HPDE6-E6E7 (cell line): Measurements from ENCODE around the gene MAN2A2.
"Not testable (repeated sequence)": the region's sequence is repeated elsewhere in the genome, so short reads cannot be mapped to it uniquely, and the experiment has no call there.

ENCODE experiments used
- DNase-seq: peaks from one replicate; pipeline ENCODE4 v3.0.0; 2011; ENCODE audit warnings: missing footprints; ENCODE audit errors: extremely low spot score

Gene MAN2A2

GRCh38 chr15:90883976-90884718, 19.0 kb upstream of the MAN2A2 start, which contains the start of gene FES:
Gene FES, plus strand, starts transcription at chr15:90884504. Its CDS starts 542 bp downstream, at chr15:90885046.
- no peak for DNase-seq

- no peak for DNase-seq
These were observed 18.2 kb upstream of the MAN2A2 start for GRCh38 chr15:90884719-90885431.

GRCh38 chr15:90885432-90886290, 17.4 kb upstream of the MAN2A2 start:
- no peak for DNase-seq

GRCh38 chr15:90886291-90886614, 16.8 kb upstream of the MAN2A2 start:
- DNase-seq: no peak

DNA sequence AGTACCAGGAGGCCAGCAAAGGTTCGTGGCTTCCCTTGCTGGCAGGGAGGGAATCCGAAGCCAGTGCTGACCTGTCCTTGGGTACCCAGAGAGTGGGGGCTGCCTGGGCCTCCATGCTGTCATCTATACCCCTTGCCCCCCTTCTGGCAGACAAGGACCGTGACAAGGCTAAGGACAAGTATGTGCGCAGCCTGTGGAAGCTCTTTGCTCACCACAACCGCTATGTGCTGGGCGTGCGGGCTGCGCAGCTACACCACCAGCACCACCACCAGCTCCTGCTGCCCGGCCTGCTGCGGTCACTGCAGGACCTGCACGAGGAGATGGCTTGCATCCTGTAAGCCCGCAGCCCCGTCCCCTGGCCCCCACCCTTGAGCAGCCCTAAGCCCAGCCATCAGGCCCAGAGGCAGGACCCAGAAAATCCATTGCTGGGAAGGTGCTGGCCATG, 16.0 kb upstream of the MAN2A2 start:
- DNase-seq: no peak

GRCh38 chr15:90889313-90889730, 13.8 kb upstream of the MAN2A2 start:
- no peak for DNase-seq

GRCh38 chr15:90889736-90890456, 13.2 kb upstream of the MAN2A2 start:
- no peak for DNase-seq

DNA sequence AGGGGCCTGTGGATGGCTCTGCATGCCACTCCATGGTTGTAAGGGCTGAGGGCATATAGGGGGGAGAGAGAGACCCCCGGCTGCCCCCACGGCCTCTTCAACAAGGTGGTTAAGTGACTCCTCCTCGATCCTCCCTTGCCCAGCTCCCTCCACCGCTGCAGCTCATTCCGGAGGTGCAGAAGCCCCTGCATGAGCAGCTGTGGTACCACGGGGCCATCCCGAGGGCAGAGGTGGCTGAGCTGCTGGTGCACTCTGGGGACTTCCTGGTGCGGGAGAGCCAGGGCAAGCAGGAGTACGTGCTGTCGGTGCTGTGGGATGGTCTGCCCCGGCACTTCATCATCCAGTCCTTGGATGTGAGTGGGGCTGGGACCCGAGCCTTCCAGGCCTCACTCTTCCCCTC, 12.3 kb upstream of the MAN2A2 start:
- no peak for DNase-seq

DNA sequence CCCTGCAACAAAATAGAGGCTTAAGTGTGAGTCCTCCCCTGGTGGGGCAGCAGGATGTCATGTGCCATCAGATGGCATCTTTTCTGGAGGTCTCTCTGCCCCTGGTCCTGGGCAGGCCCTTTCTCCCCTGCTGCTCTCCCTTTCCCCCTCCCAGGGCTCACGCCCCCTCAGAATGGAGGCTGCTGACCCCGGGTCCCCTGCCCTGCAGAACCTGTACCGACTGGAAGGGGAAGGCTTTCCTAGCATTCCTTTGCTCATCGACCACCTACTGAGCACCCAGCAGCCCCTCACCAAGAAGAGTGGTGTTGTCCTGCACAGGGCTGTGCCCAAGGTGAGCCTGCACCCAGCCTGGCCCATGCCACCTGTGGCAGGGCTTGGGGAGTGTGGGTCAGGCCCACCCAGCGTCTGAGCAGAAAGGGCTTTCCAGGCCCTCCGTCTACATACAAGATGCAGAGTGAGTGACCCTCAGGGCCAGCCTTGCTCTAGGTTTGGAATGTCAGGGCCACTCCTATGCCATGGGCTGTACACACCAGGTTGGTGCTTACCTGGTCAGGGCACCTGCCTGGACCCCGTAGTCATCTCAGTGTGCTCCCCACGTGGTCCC, 11.7 kb upstream of the MAN2A2 start:
- DNase-seq: no peak

- no peak for DNase-seq
These were observed 11.1 kb upstream of the MAN2A2 start for GRCh38 chr15:90892023-90892422.

DNA sequence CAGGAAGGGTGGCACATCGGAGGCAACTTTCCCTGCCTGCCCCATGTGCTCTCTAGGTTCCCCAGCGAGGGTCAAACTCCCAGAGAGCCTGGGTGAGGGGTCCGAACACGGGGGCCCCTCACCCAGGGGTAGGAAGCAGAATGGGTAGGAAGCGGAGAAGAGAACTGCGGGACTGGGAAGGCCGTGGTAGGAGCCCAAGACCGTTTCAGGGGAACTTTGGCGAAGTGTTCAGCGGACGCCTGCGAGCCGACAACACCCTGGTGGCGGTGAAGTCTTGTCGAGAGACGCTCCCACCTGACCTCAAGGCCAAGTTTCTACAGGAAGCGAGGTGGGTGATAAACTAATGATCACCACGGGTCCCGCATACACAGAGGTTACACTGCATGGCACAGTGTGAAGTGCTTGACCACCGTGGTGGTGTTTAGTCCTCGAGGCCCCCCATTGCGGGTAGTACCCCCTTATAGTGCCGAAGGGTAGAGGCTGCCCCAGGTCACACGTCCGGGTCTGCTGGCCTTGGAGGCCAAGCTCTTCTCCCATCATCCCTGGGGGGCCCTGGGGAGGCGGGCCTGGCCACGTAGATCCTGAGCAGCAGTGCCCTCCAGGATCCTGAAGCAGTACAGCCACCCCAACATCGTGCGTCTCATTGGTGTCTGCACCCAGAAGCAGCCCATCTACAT, 10.5 kb upstream of the MAN2A2 start:
- no peak for DNase-seq

- no peak for DNase-seq
These were observed 9.7 kb upstream of the MAN2A2 start for GRCh38 chr15:90893175-90894090.

DNA sequence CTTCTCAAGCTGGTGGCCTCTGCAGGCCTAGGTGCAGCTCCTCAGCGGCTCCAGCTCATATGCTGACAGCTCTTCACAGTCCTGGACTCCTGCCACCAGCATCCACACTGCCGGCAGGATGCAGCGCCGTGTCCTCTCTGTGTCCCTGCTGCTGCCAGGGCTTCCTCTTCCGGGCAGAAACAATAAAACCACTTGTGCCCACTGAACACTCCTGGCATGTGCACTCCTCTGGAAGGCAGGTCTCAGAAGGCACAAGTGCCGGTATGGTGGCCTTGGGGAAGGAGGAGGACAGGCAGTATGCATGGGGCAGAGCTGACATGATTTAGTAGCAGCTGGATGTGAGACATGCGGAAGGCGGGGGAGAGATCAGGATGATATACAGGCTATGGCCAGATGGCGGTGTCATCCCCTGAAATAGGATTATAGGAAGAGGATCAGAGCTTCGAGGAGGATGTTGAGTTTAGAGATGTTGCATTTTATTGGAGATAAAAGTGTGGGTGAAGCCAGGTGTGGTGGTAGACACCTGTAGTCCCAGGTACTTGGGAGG, 7.5 kb upstream of the MAN2A2 start:
- DNase-seq: no peak

DNA sequence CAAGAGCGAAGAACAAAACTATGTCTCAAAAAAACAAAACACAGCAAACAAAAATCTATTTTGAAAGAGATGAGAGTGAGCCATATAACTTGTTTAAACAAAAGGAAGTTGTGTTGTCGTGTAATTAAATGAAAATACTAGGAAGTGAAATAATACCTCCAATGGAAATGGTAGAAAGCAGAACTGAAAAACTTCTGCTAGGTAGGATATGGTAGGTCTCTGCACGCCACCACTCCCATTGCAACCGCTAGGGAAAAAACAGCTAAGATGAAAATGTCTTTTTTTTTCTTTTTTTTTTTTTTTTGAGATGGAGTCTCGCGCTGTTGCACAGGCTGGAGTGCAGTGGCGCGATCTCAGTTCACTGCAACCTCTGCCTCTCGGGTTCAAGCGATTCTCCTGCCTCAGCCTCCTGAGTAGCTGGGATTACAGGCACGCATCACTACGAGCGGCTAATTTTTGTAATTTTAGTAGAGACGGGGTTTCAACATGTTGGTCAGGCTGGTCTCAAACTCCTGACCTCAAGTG, 5.9 kb upstream of the MAN2A2 start:
- DNase-seq: not testable (repeated sequence)

DNA sequence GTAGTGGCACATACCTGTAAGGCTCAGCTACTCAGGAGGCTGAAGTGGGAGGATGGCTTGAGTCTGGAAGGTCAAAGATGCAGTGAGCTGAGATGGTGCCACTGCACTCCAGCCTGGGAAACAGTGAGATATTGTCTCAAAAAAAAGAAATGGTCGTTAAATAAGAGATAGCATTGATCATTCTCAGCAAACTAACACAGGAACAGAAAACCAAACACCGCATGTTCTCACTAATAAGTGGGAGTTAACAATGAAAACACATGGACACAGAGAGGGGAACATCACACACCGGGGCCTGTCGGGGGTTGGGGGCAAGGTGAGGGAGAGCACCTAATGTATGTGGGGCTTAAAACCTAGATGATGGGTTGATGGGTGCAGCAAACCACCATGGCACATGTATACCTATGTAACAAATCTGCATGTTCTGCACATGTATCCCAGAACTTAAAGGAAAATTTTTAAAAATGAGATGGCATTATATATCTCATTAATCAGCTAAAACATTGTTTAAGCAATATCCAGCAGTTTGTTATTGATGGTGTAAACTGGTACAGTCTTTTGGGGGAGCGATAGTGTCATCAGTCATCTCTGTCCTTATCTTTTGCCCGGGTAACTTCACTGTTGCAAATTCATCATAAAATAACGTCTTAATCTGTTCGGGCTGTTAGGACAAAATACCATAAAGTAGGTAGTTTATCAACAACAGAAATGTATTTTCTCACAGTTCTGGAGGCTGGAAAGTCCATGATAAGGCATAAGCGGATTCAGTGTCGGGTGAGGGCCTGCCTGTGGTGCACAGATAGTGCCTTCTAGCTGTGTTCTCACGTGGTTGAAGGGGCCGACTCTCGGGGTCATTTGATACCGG, 1.7 kb upstream of the MAN2A2 start:
- DNase-seq: no peak

DNA sequence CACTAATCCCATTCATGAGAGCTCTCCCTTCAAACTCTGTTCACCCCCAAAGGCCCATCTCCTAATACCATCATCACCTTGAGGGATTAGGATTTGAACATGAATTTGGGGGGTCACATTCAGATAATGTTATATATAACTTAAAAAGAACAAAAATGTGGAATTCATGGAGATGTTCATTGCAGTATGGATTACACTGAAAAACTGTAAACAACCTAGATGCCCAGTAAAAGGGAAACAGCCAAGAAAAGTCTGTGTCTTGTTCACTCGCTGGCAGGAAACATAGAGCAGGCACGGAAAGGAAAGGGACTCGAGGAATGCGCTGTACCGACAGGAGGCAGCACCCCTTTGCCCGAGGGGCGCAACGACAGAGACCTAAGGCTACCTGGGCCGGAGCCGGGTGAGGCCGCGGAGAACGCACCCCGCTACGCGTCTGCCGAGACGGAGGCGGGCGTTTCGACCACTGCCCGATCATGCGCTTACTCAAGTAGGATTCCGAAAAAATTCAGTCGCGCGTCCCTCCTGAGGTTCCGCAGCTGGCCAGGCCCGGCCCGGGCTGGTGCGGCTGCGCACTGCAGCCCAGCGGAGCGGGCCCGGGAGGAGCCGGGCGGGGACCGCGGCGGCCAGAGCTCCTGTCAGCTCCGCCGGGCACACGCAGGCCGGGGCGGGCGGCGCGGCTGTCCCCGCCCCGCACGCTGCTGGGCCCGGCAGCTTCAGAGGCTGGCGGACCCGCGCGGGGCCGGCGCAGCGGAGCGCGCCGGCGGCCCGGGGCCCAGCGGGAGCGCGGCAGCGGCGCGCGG, 862 bp upstream of the MAN2A2 start:
- DNase-seq: peak; percentile 96
